HL-60 (cell line): ENCODE measurements around the gene C2CD4C.
"Not testable (repeated sequence)": the region's sequence is repeated elsewhere in the genome, so short reads cannot be mapped to it uniquely, and the experiment has no call there.

Experiments used
- DNase-seq, 2 experiments: peaks; one replicate each; pipeline ENCODE4 v3.0.0-alpha.2; 2010 to 2020; ENCODE audit warnings: low read depth in 1 of 2, low spot score in 1 of 2
- H3K27ac ChIP-seq: fragments of 250-450 bp; sonication (Bioruptor Pico); replicated peaks from 2 replicates; pipeline ENCODE4 v1.5.1; 2020; ENCODE audit warnings: mild to moderate bottlenecking, moderate library complexity
- H3K27me3 ChIP-seq: fragments of 250-450 bp; sonication (Bioruptor Pico); 2 replicates; pipeline ENCODE4 v1.5.1; 2021; ENCODE audit warnings: mild to moderate bottlenecking, moderate library complexity; ENCODE audit not compliant: insufficient read depth, poor library complexity, severe bottlenecking
- H3K4me3 ChIP-seq: replicated peaks from 2 replicates; pipeline ENCODE4 v1.5.1; 2011; ENCODE audit warnings: mild to moderate bottlenecking, control low read depth, low read length; ENCODE audit not compliant: insufficient read depth
- CTCF ChIP-seq: IDR thresholded peaks from one replicate; pipeline ENCODE4 v1.5.1; 2011; ENCODE audit warnings: low read length, control low read depth, inconsistent platforms; ENCODE audit not compliant: insufficient read depth
- GABPA ChIP-seq: IDR thresholded peaks from 2 replicates; pipeline ENCODE4 v1.6.1; 2012; ENCODE audit warnings: low read depth
- POLR2AphosphoS5 ChIP-seq: IDR thresholded peaks from 2 replicates; pipeline ENCODE4 v1.6.1; 2012; ENCODE audit warnings: low read depth
- REST ChIP-seq: IDR thresholded peaks from 2 replicates; pipeline ENCODE4 v1.6.1; 2012; ENCODE audit warnings: low read depth; ENCODE audit not compliant: insufficient replicate concordance
- SPI1 ChIP-seq: IDR thresholded peaks from 2 replicates; pipeline ENCODE4 v1.6.1; 2012; ENCODE audit warnings: low read depth, mild to moderate bottlenecking, borderline replicate concordance

The C2CD4C gene

GRCh38 chr19:359653-359925 lies 49.4 kb downstream of the C2CD4C start:
- TF ChIP-seq POLR2AphosphoS5 (no peak), CTCF (no peak), SPI1 (no peak), REST (no peak), GABPA (no peak)
- Histone ChIP-seq H3K4me3 (no peak overlapping the region), H3K27ac (no peak overlapping the region), H3K27me3 (no peaks in the 10 kb centered on the region)
- DNase-seq: no peak

- not testable (repeated sequence) for H3K27me3 ChIP-seq, H3K27ac ChIP-seq, DNase-seq, H3K4me3 ChIP-seq
Measured at GRCh38 chr19:355536-355935, 53.4 kb downstream of the C2CD4C start.
